ENCODE data around the gene CNTNAP5. TPM values are rescaled to one million over a fixed set of nuclear protein-coding genes. Genes with fewer than 3 reads are reported as not detected.

The CNTNAP5 gene
- total RNA-seq, 1 experiment from 2014 or later: 0.78 TPM

- Histone ChIP-seq H3K79me2 (ENCODE audit: low read length) (no peaks in the 10 kb centered on the region), H3K9me3 (ENCODE audit: low read length) (peaks cover 3% of the 10 kb centered on the region; the same call in 1 of the 2 replicates), H3K36me3 (ENCODE audit: insufficient read depth, low read length) (no peaks in the 10 kb centered on the region; the same call in 1 of the 2 replicates), H3K27ac (ENCODE audit: low read length) (no peak overlapping the region), H3K9ac (ENCODE audit: low read length) (no peak overlapping the region), H3K9me2 (replicated peaks; ENCODE audit: insufficient read depth, low read length) (no peaks in the 10 kb centered on the region), H3K4me1 (ENCODE audit: low read length) (peaks cover 48% of the 10 kb centered on the region), H3K4me2 (ENCODE audit: low read depth, low read length, poor library complexity, severe bottlenecking) (no peak overlapping the region), H4K20me1 (ENCODE audit: insufficient read depth, low read depth, low read length) (no peaks in the 10 kb centered on the region), H3K4me3 (ENCODE audit: low read length) (no peak overlapping the region), H2AFZ (ENCODE audit: low read length) (no peak overlapping the region), H3K27me3 (ENCODE audit: low read length) (peaks cover 4% of the 10 kb centered on the region; the same call in 1 of the 2 replicates)
- DNase-seq: no peak
Measured at GRCh38 chr2:124283096-124283495, 258.0 kb downstream of the CNTNAP5 start.

DNA sequence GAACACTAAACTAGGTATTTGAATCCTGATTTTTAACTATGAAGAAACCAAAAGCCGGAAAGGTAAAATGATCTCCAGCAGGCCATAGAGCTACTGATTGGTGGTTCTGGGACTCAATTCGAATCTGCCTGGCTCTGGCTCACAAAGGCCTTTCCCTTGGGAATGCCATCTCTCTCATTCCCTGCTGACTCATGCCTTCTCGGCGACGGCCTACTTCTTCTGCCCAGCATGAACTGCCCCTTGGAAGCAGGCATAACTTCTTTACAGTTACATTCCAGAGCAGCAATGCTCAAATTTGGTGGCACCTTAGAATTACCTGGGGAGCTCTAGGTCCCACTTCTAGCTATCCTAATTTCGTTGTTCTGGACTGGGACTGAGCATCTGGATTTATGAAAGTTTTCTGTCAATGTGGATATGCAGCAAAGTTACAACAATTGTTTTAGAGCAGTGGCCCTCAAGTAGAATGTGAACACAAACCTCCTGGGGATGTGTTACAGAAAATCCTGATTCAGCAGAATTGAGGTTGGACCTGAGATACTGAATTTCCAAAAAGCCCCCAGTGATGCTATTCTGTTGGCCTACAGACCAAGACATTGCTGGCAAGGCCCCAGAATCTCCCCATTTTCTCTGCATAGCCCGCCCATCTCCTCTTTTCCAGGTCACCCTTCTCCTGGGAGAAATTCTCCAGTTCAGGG lies 261.1 kb downstream of the CNTNAP5 start:
- Histone ChIP-seq H3K27me3 (ENCODE audit: low read length) (peaks cover 4% of the 10 kb centered on the region; the same call in 1 of the 2 replicates), H3K27ac (ENCODE audit: low read length) (no peak overlapping the region), H2AFZ (ENCODE audit: low read length) (no peak overlapping the region), H3K4me2 (ENCODE audit: low read depth, low read length, poor library complexity, severe bottlenecking) (no peak overlapping the region), H3K4me1 (ENCODE audit: low read length) (peaks cover 34% of the 10 kb centered on the region), H4K20me1 (ENCODE audit: insufficient read depth, low read depth, low read length) (no peaks in the 10 kb centered on the region), H3K9me3 (ENCODE audit: low read length) (peaks cover 3% of the 10 kb centered on the region; the same call in 1 of the 2 replicates), H3K79me2 (ENCODE audit: low read length) (no peaks in the 10 kb centered on the region), H3K4me3 (ENCODE audit: low read length) (no peak overlapping the region), H3K9me2 (replicated peaks; ENCODE audit: insufficient read depth, low read length) (no peaks in the 10 kb centered on the region), H3K36me3 (ENCODE audit: insufficient read depth, low read length) (no peaks in the 10 kb centered on the region; the same call in 1 of the 2 replicates), H3K9ac (ENCODE audit: low read length) (no peak overlapping the region)
- no peak for DNase-seq

DNA sequence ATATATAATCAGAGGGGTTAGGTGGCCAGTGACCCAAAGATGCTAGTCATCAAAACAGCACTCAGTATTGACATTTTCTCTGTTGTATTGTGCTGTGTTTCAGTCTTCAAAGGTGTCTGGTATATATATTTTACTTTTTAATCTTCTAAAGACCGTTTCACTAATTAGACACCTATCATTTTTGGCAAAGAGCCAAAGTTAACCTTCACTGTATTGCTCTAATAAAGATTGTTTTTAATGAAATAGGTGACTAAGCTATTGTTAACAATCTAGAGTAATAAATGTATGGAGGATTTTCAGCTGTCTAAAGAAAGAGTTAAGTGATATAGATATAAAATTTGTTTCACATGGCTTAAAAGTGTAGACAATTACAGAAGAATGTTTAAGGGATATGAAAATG lies 264.0 kb downstream of the CNTNAP5 start:
- no peak overlapping the region for H3K4me2 ChIP-seq (ENCODE audit: low read depth, low read length, poor library complexity, severe bottlenecking)
- peaks cover 35% of the 10 kb centered on the region for H3K4me1 ChIP-seq (ENCODE audit: low read length)
- no peak overlapping the region for H3K9ac ChIP-seq (ENCODE audit: low read length)
- H2AFZ ChIP-seq (ENCODE audit: low read length): 0 out of 2 replicates have a peak overlapping the region, but pooled peaks have one; percentile 7
- H3K79me2 ChIP-seq (ENCODE audit: low read length): no peaks in the 10 kb centered on the region
- H3K9me2 ChIP-seq (replicated peaks; ENCODE audit: insufficient read depth, low read length): no peaks in the 10 kb centered on the region
- H3K27ac ChIP-seq (ENCODE audit: low read length): no peak overlapping the region
- no peaks in the 10 kb centered on the region for H4K20me1 ChIP-seq (ENCODE audit: insufficient read depth, low read depth, low read length)
- peaks cover 4% of the 10 kb centered on the region; the same call in 1 of the 2 replicates for H3K27me3 ChIP-seq (ENCODE audit: low read length)
- no peak for DNase-seq
- H3K36me3 ChIP-seq (ENCODE audit: insufficient read depth, low read length): no peaks in the 10 kb centered on the region
- H3K9me3 ChIP-seq (ENCODE audit: low read length): peaks cover under 1% of the 10 kb centered on the region; the same call in 1 of the 2 replicates
- no peak overlapping the region for H3K4me3 ChIP-seq (ENCODE audit: low read length)

- peak; percentile 65 for DNase-seq
- H3K9me2 ChIP-seq (replicated peaks; ENCODE audit: insufficient read depth, low read length): no peaks in the 10 kb centered on the region
Measured at GRCh38 chr2:124289615-124290014, 264.5 kb downstream of the CNTNAP5 start.

DNA sequence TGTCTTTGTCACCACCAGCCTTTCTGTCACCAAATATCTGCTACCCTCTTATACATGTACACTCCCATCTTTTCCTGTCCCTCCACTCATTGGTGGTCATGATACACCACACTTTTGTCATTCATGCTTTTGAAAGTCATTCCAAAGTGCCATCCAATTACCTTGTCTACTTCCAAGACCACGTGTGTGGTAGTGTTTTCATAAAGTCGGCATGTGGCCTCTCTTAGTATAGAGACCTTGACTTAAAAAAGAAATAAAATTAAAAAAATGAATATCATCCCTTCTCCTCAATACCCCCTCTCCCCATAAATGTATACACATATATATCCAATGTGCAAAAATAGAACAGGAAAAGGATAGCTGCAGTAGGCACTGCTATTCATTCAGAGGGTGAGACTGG lies 271.4 kb downstream of the CNTNAP5 start:
- Histone ChIP-seq H3K27me3 (ENCODE audit: low read length) (no peaks in the 10 kb centered on the region), H3K36me3 (ENCODE audit: insufficient read depth, low read length) (no peaks in the 10 kb centered on the region; the same call in 1 of the 2 replicates), H3K4me2 (ENCODE audit: low read depth, low read length, poor library complexity, severe bottlenecking) (no peak overlapping the region)

More at GRCh38 chr2:124289615-124290014, 264.5 kb downstream of the CNTNAP5 start:
- H2AFZ ChIP-seq (ENCODE audit: low read length): peak overlapping the region; percentile 61; the same call in 1 of the 2 replicates
- peaks cover 34% of the 10 kb centered on the region for H3K4me1 ChIP-seq (ENCODE audit: low read length)
- H3K4me2 ChIP-seq (ENCODE audit: low read depth, low read length, poor library complexity, severe bottlenecking): no peak overlapping the region
- no peak overlapping the region for H3K27ac ChIP-seq (ENCODE audit: low read length)
- no peaks in the 10 kb centered on the region for H3K9me3 ChIP-seq (ENCODE audit: low read length)
- H3K4me3 ChIP-seq (ENCODE audit: low read length): no peak overlapping the region
- H3K27me3 ChIP-seq (ENCODE audit: low read length): peaks cover 4% of the 10 kb centered on the region; the same call in 1 of the 2 replicates
- H4K20me1 ChIP-seq (ENCODE audit: insufficient read depth, low read depth, low read length): no peaks in the 10 kb centered on the region
- H3K79me2 ChIP-seq (ENCODE audit: low read length): no peaks in the 10 kb centered on the region
- no peaks in the 10 kb centered on the region for H3K36me3 ChIP-seq (ENCODE audit: insufficient read depth, low read length)
- H3K9ac ChIP-seq (ENCODE audit: low read length): no peak overlapping the region

DNA sequence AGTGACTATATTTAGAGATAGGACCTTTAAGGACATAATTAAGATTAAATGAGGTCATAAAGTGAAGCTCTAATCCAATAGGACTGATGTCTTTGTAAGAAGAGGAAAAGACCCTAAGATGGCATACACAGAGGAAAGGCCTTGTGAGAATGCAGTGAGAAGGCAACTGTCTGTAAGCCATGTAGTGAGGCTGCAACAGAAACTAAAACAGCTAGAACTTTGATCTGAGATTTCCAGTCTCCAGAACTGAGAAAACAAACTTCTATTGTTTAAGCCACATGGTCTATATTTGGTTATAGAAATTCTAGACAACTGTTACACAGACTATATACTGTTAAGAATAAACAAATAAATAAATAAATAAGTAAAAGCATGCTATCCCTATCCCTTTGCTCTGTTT lies 276.8 kb downstream of the CNTNAP5 start:
- DNase-seq: no peak
- no peak overlapping the region for H3K4me2 ChIP-seq (ENCODE audit: low read depth, low read length, poor library complexity, severe bottlenecking)
- H3K27ac ChIP-seq (ENCODE audit: low read length): no peak overlapping the region
- no peaks in the 10 kb centered on the region for H3K79me2 ChIP-seq (ENCODE audit: low read length)
- H3K9ac ChIP-seq (ENCODE audit: low read length): no peak overlapping the region
- H3K4me1 ChIP-seq (ENCODE audit: low read length): peaks cover 28% of the 10 kb centered on the region
- H2AFZ ChIP-seq (ENCODE audit: low read length): no peak overlapping the region
- H3K9me2 ChIP-seq (replicated peaks; ENCODE audit: insufficient read depth, low read length): no peaks in the 10 kb centered on the region
- no peaks in the 10 kb centered on the region for H4K20me1 ChIP-seq (ENCODE audit: insufficient read depth, low read depth, low read length)
- H3K36me3 ChIP-seq (ENCODE audit: insufficient read depth, low read length): no peaks in the 10 kb centered on the region; the same call in 1 of the 2 replicates
- no peaks in the 10 kb centered on the region for H3K9me3 ChIP-seq (ENCODE audit: low read length)
- no peaks in the 10 kb centered on the region for H3K27me3 ChIP-seq (ENCODE audit: low read length)
- no peak overlapping the region for H3K4me3 ChIP-seq (ENCODE audit: low read length)

More for the DNA sequence above, 271.4 kb downstream of the CNTNAP5 start:
- Histone ChIP-seq H4K20me1 (ENCODE audit: insufficient read depth, low read depth, low read length) (no peaks in the 10 kb centered on the region), H3K9me2 (replicated peaks; ENCODE audit: insufficient read depth, low read length) (no peaks in the 10 kb centered on the region), H3K79me2 (ENCODE audit: low read length) (no peaks in the 10 kb centered on the region), H3K9ac (ENCODE audit: low read length) (no peak overlapping the region), H3K4me3 (ENCODE audit: low read length) (no peak overlapping the region), H3K4me1 (ENCODE audit: low read length) (peaks cover 17% of the 10 kb centered on the region), H3K9me3 (ENCODE audit: low read length) (no peaks in the 10 kb centered on the region), H3K27ac (ENCODE audit: low read length) (no peak overlapping the region), H2AFZ (ENCODE audit: low read length) (0 out of 2 replicates have a peak overlapping the region, but pooled peaks have one; percentile 7)
- DNase-seq: no peak

- H3K4me3 ChIP-seq (ENCODE audit: low read length): no peak overlapping the region
- DNase-seq: no peak
- H4K20me1 ChIP-seq (ENCODE audit: insufficient read depth, low read depth, low read length): no peaks in the 10 kb centered on the region
- H2AFZ ChIP-seq (ENCODE audit: low read length): no peak overlapping the region
- H3K4me1 ChIP-seq (ENCODE audit: low read length): peaks cover 65% of the 10 kb centered on the region
- no peaks in the 10 kb centered on the region for H3K79me2 ChIP-seq (ENCODE audit: low read length)
- H3K27ac ChIP-seq (ENCODE audit: low read length): no peak overlapping the region
- H3K9ac ChIP-seq (ENCODE audit: low read length): no peak overlapping the region
- H3K9me3 ChIP-seq (ENCODE audit: low read length): no peaks in the 10 kb centered on the region
- H3K4me2 ChIP-seq (ENCODE audit: low read depth, low read length, poor library complexity, severe bottlenecking): no peak overlapping the region
- no peaks in the 10 kb centered on the region for H3K36me3 ChIP-seq (ENCODE audit: insufficient read depth, low read length)
- H3K27me3 ChIP-seq (ENCODE audit: low read length): no peaks in the 10 kb centered on the region
- H3K9me2 ChIP-seq (replicated peaks; ENCODE audit: insufficient read depth, low read length): no peaks in the 10 kb centered on the region
Measured at GRCh38 chr2:124308319-124309062, 283.4 kb downstream of the CNTNAP5 start.

DNA sequence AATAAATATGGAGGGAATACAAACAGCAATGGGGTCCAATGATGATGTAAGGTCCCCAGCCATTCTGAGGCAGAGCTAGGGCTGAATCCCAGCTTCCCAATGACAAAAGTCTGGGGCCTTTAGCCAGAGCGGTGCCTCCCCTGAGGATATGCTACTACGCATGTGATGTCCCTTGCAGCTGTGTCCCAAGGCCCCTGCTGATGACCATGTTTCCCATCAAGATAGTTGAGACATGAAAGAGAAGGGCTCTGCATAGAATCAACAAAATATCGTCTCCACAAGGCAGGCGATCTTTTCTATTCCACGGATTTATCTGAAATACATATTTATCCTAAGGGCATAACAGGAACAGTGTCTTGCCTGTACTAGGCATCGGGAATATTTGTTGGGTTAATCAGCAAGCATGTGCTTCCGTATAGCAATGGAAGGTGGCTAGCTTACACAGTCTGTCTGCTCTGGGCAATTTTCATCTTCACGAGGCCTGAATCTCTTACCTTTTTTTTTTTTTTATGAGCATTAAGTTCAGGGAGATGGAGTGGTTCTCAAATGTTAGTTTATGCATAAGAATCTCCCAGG lies 284.6 kb downstream of the CNTNAP5 start:
- H3K27me3 ChIP-seq (ENCODE audit: low read length): no peaks in the 10 kb centered on the region
- H3K4me2 ChIP-seq (ENCODE audit: low read depth, low read length, poor library complexity, severe bottlenecking): no peak overlapping the region

More for the DNA sequence above, 284.6 kb downstream of the CNTNAP5 start:
- H3K9me2 ChIP-seq (replicated peaks; ENCODE audit: insufficient read depth, low read length): no peaks in the 10 kb centered on the region
- DNase-seq: no peak
- no peaks in the 10 kb centered on the region for H4K20me1 ChIP-seq (ENCODE audit: insufficient read depth, low read depth, low read length)
- peak overlapping the region; percentile 25 for H2AFZ ChIP-seq (ENCODE audit: low read length)
- no peak overlapping the region for H3K4me3 ChIP-seq (ENCODE audit: low read length)
- H3K9ac ChIP-seq (ENCODE audit: low read length): no peak overlapping the region
- H3K4me1 ChIP-seq (ENCODE audit: low read length): peaks cover 77% of the 10 kb centered on the region
- H3K27ac ChIP-seq (ENCODE audit: low read length): no peak overlapping the region
- no peaks in the 10 kb centered on the region for H3K79me2 ChIP-seq (ENCODE audit: low read length)
- H3K36me3 ChIP-seq (ENCODE audit: insufficient read depth, low read length): no peaks in the 10 kb centered on the region
- H3K9me3 ChIP-seq (ENCODE audit: low read length): no peaks in the 10 kb centered on the region
